Adrenal gland (tissue), 12 donors: ENCODE measurements around the gene AUTS2. TPM values are rescaled to one million over a fixed set of nuclear protein-coding genes. Genes with fewer than 3 reads are reported as not detected.

ENCODE experiments used
- DNase-seq, 7 donors: peaks; one replicate each; pipeline ENCODE4 v3.0.0-alpha.2; 2019 to 2020
- H3K27ac ChIP-seq, 5 donors: fragments of 200-600 bp; sonication (generic) in 4 of 5; 1 replicate in 3 of 5; 2 replicates in 2 of 5; pipeline versions ENCODE4 v1.5.1 to v1.8.0; 2016 to 2020; ENCODE audit warnings: mild to moderate bottlenecking in 1 of 5
- H3K27me3 ChIP-seq: fragments of 200-600 bp; 2 replicates; pipeline ENCODE4 v1.8.0; 2021
- H3K36me3 ChIP-seq, 2 donors: fragments of 200-600 bp; replicated peaks in 1 of 2; 1 replicate in 1 of 2; 2 replicates in 1 of 2; pipeline versions ENCODE4 v1.5.1 to v1.8.0; 2018 to 2022
- H3K4me1 ChIP-seq, 2 donors: fragments of 200-600 bp; replicated peaks in 1 of 2; 1 replicate in 1 of 2; 2 replicates in 1 of 2; pipeline versions ENCODE4 v1.5.1 to v1.8.0; 2018 to 2021
- H3K4me3 ChIP-seq, 4 donors: fragments of 200-600 bp; sonication (generic) in 3 of 4; one replicate each; pipeline ENCODE4 v1.5.1; 2016 to 2018
- H3K9me3 ChIP-seq, 3 donors: fragments of 200-600 bp; sonication (generic) in 1 of 3; replicated peaks in 1 of 3; 1 replicate in 2 of 3; 2 replicates in 1 of 3; pipeline versions ENCODE4 v1.5.1 to v1.8.0; 2016 to 2021
- CTCF ChIP-seq, 6 experiments: fragments of 450-650 bp in 4 of 6; fragments of 200-600 bp in 2 of 6; sonication (generic) in 1 of 6; IDR thresholded peaks; 1 replicate in 5 of 6; 2 replicates in 1 of 6; pipeline versions ENCODE4 v1.5.1 to v1.8.0; 2016 to 2021; ENCODE audit warnings: antibody characterized with exemption in 6 of 6, mild to moderate bottlenecking in 2 of 6, moderate library complexity in 1 of 6
- POLR2A ChIP-seq, 2 donors: fragments of 450-650 bp; IDR thresholded peaks; one replicate each; pipeline ENCODE4 v1.6.1; 2017; ENCODE audit warnings: antibody characterized with exemption in 2 of 2, mild to moderate bottlenecking in 2 of 2, moderate library complexity in 1 of 2
- WGBS, 4 donors: extraction: QIAGEN DNeasy Blood & Tissue Kit in 2 of 4; methylation state at CpG; one replicate each; pipeline versions ENCODE4 v1.1.5 to v1.1.7; 2013 to 2017; 5-methylcytosine and 5-hydroxymethylcytosine counted together
- intact Hi-C, 2 donors: fragments of 100-400 bp; cut with DNase I; formaldehyde crosslinking; loops; one replicate each; pipeline versions ENCODE4 v1.14.1 to v1.15.0; 2022 to 2023
- polyA plus RNA-seq, 3 donors: library from polyadenylated mRNA; stranded (reverse); fragments of 200-250 nt in 2 of 3; fragments of 350-450 nt in 1 of 3; fragmentation: Illumina TruSeq in 1 of 3; extraction: RNeasy Lipid Tissue Mini Kit (QIAGEN cat#74804) in 1 of 3; gene quantifications; one replicate each; pipeline ENCODE4 v1.2.3, GENCODE V29; 2013 to 2014
- total RNA-seq, 9 donors: library from RNA; depleted of rRNA in 4 of 9; stranded (reverse); fragments of >200 nt in 4 of 9; fragments of 120-200 nt in 1 of 9; fragmentation: NEBNext Ultra II Directional in 1 of 9; extraction: Animal tissue kit (Norgen Biotek cat#: 25700) in 1 of 9; gene quantifications; one replicate each; pipeline versions ENCODE4 v1.1.0 to v1.2.4, GENCODE V29; 2013 to 2023
- donor health status: healthy with polysubstance abuse.
- donor health status: Bipolar disorder and iron deficiency.
- donor health status: DM: yes; HTN: yes; CAD: no.
- donor health status: DM: no; HTN: no; CAD: no.
- donor health status: DM: no; HTN: no; CAD: no.
- donor health status: DM: yes; HTN: yes; CAD: no.

AUTS2 gene
- total and polyA plus RNA-seq, 12 donors = 6.4 to 44.0 (median 15.2) TPM

DNA sequence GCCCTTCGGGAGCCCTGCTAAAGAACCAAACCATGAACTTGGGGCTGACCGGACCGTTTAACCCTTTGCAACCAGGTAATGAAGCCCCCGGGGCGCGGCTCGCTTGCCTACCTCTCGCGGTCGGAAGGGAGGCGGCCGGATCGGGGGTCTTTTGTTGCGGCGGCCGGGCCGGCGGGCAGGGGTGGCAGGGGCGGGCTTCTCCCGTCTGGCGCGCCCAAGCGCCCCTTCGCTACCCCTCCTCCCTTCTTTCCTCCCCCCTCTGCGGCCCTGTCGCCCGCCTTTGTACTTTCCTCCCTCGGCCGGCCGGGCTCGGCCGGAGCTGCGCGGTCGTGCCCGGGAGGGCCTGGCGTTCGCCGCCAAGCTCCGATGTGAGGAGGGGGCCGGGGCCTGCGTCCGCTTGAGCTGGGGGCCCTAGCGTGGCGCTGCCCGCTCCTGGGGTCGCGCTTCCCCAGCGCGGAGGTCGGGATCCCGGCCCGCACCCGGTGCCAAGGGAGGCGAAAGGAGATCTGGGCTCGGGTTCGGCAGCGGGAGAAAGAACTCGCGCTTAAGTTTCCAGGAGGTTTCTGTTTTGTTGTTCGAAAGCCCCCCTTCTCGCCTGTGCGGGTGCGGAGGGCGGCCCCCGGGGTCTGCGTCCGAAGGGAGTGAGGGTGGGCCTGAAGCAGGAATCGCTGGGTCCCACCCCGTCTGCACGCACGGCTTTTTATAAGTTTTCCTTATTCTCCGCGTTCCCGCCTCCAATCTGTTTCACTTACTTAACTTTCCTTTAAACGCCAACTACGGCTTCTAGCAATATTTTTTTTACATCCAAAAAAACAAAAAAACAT lies 1096.9 kb downstream of the AUTS2 start:
- intact Hi-C loops = loop anchor here in 1 of 2 donors (10.0 kb wide), 1 partner anchor 650 kb away; no protein-coding TSS in a partner anchor
- Histone ChIP-seq H3K27me3 (no peaks in the 10 kb centered on the region), H3K4me3 (peak overlapping the region in 3 of 4 donors; percentile 39 to 85 (median 59)), H3K9me3 (no peaks in the 10 kb centered on the region), H3K4me1 (peaks cover 0 to 10% of the 10 kb centered on the region in 2 donors), H3K27ac (peak overlapping the region in 2 of 5 donors; percentile 33 to 69), H3K36me3 (no peaks in the 10 kb centered on the region)
- no peak for TF ChIP-seq POLR2A (IDR thresholded peaks at IDR 0.05)
- no peak for TF ChIP-seq CTCF (IDR thresholded peaks at IDR 0.05)
- peak in 2 of 7 donors; percentile 13 to 25 for DNase-seq
- WGBS, 4 donors = 2 to 7% (median 3%) methylated on average over 21 to 77 of the region's 77 CpGs

DNA sequence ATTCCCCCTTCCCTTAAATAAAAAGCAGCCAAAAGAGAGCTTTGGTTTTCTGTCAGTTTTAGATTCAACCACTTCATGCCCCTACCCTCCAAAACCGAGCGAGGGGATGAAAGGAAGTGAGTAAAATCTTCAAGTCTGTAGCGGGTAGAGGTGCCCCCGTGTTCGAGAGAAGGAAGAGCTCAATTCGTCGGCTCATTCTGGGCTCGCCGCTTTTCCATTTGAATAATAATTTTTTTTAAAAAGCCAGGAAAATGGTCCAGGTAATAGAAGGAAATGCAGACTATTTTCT lies 1097.5 kb downstream of the AUTS2 start:
- H3K4me3 ChIP-seq = peak overlapping the region in 2 of 4 donors; percentile 59 to 85
- TF ChIP-seq POLR2A (IDR thresholded peaks at IDR 0.05) (no peak), CTCF (IDR thresholded peaks at IDR 0.05) (no peak)
- no peak for DNase-seq
- H3K36me3 ChIP-seq = no peaks in the 10 kb centered on the region
- WGBS, 4 donors = 23 to 36% (median 31%) methylated on average over 9 of the region's 9 CpGs
- no peaks in the 10 kb centered on the region for H3K9me3 ChIP-seq
- intact Hi-C loops = loop anchor here in 1 of 2 donors (10.0 kb wide), 1 partner anchor 651 kb away; no protein-coding TSS in a partner anchor
- no peaks in the 10 kb centered on the region for H3K27me3 ChIP-seq
- peaks cover 0 to 10% of the 10 kb centered on the region in 2 donors for H3K4me1 ChIP-seq
- no peak overlapping the region for H3K27ac ChIP-seq

- intact Hi-C loops = loop anchor here in 1 of 2 donors (10.0 kb wide), 1 partner anchor 651 kb away; no protein-coding TSS in a partner anchor
- H3K4me1 ChIP-seq = peaks cover 0 to 10% of the 10 kb centered on the region in 2 donors
- no peaks in the 10 kb centered on the region for H3K9me3 ChIP-seq
- no peak for DNase-seq
- H3K36me3 ChIP-seq = no peaks in the 10 kb centered on the region
- TF ChIP-seq POLR2A (IDR thresholded peaks at IDR 0.05) (no peak), CTCF (IDR thresholded peaks at IDR 0.05) (no peak)
- no peak overlapping the region for H3K27ac ChIP-seq
- no peaks in the 10 kb centered on the region for H3K27me3 ChIP-seq
- H3K4me3 ChIP-seq = peak overlapping the region in 1 of 4 donors; percentile 85
- 68 to 77% (median 75%) methylated on average over 10 of the region's 10 CpGs for WGBS, 4 donors
These were observed 1098.0 kb downstream of the AUTS2 start for GRCh38 chr7:70696201-70696754.

GRCh38 chr7:70698219-70698832 lies 1100.1 kb downstream of the AUTS2 start:
- intact Hi-C loops = loop anchor here in 1 of 2 donors (10.0 kb wide), 1 partner anchor 654 kb away; no protein-coding TSS in a partner anchor
- H3K27me3 ChIP-seq = no peaks in the 10 kb centered on the region
- no peaks in the 10 kb centered on the region for H3K36me3 ChIP-seq
- H3K4me3 ChIP-seq = no peak overlapping the region
- TF ChIP-seq POLR2A (IDR thresholded peaks at IDR 0.05) (no peak), CTCF (IDR thresholded peaks at IDR 0.05) (peak; percentile 60 to 82 (median 78))
- H3K9me3 ChIP-seq = no peaks in the 10 kb centered on the region
- peaks cover 0 to 8% of the 10 kb centered on the region in 2 donors for H3K4me1 ChIP-seq
- whole genome bisulfite sequencing, 4 donors = 22 to 31% (median 27%) methylated on average over 2 of the region's 2 CpGs
- DNase-seq = peak in 6 of 7 donors; percentile 20 to 65 (median 40)
- no peak overlapping the region for H3K27ac ChIP-seq
